GM10248 (cell line): ENCODE measurements around the gene GCLC.

Source experiments
- CTCF ChIA-PET: fragments of 300-600 bp; sonication (Branson Sonifier 250); formaldehyde crosslinking; extraction: SDS; loops from one replicate; lab custom pipeline; 2021; ENCODE audit warnings: antibody characterized with exemption; lab: Yijun Ruan, JAX
- POLR2A ChIA-PET: fragments of 350-650 bp; sonication (Branson Sonifier 250); formaldehyde crosslinking; extraction: SDS; loops from one replicate; lab custom pipeline; 2020; ENCODE audit warnings: antibody characterized with exemption; lab: Yijun Ruan, JAX
- DNase-seq: peaks from one replicate; pipeline ENCODE4 v3.0.0; 2012; ENCODE audit errors: extremely low spot score
- CTCF ChIP-seq: IDR thresholded peaks from 2 replicates; pipeline ENCODE4 v1.5.1; 2012; ENCODE audit warnings: mild to moderate bottlenecking, low read depth; ENCODE audit errors: extremely low read depth, missing control alignments, control extremely low read depth

The GCLC gene

GRCh38 chr6:53469163-53469562, 75.7 kb downstream of the GCLC start:
- no peak for TF ChIP-seq CTCF
- no peak for DNase-seq
- POLR2A ChIA-PET, result no interaction called here
- CTCF ChIA-PET, result interaction anchor here (2.5 to 3.1 kb wide), 2 partner anchors 14 to 297 kb away, joined by 7 to 13 read pairs; no protein-coding TSS in a partner anchor

GRCh38 chr6:53466257-53466656, 78.6 kb downstream of the GCLC start:
- CTCF ChIA-PET, result interaction anchor here (1.3 to 2.0 kb wide), 4 partner anchors 9 to 293 kb away, joined by 3 to 6 read pairs (median 4); no protein-coding TSS in a partner anchor
- DNase-seq, result no peak
- no peak for TF ChIP-seq CTCF
- POLR2A ChIA-PET, result no interaction called here

- CTCF ChIA-PET, result interaction anchor here (1.3 to 2.0 kb wide), 3 partner anchors 8 to 293 kb away, joined by 4 to 6 read pairs (median 5); no protein-coding TSS in a partner anchor
- POLR2A ChIA-PET, result no interaction called here
- no peak for TF ChIP-seq CTCF
- DNase-seq, result no peak
These were observed 79.2 kb downstream of the GCLC start for GRCh38 chr6:53465732-53466131.

GRCh38 chr6:53464927-53465460, 79.9 kb downstream of the GCLC start:
- TF ChIP-seq CTCF, result no peak
- ChIA-PET CTCF (interaction anchor here (1.3 to 2.0 kb wide), 2 partner anchors 11 to 292 kb away, joined by 5 to 7 read pairs; no protein-coding TSS in a partner anchor), POLR2A (no interaction called here)
- no peak for DNase-seq

GRCh38 chr6:53464483-53464882, 80.4 kb downstream of the GCLC start:
- CTCF ChIA-PET, result interaction anchor here (2.0 kb wide), 1 partner anchor 11 kb away, joined by 7 read pairs; no protein-coding TSS in a partner anchor
- DNase-seq, result no peak
- POLR2A ChIA-PET, result no interaction called here
- no peak for TF ChIP-seq CTCF

GRCh38 chr6:53461696-53462095, 83.2 kb downstream of the GCLC start:
- no peak for TF ChIP-seq CTCF
- POLR2A ChIA-PET, result no interaction called here
- CTCF ChIA-PET, result interaction anchor here (1.1 to 1.4 kb wide), 4 partner anchors 22 to 289 kb away, joined by 3 to 4 read pairs (median 4); no protein-coding TSS in a partner anchor
- DNase-seq, result peak; percentile 31
